Skin of body (tissue), 2 donors: ENCODE measurements around the gene FAM149A. TPM values are rescaled to one million over a fixed set of nuclear protein-coding genes. Genes with fewer than 3 reads are reported as not detected.

Source experiments
- DNase-seq: peaks from one replicate; lab custom pipeline; 2025; lab: John Stamatoyannopoulos, UW
- total RNA-seq: library from RNA; depleted of rRNA; stranded (reverse); fragments of >200 nt; gene quantifications from one replicate; pipeline ENCODE4 v1.2.3, GENCODE V29; 2014

The FAM149A gene
- 5.3 TPM for total RNA-seq

GRCh38 chr4:186104114-186104889, at the start of gene FAM149A:
Gene FAM149A, plus strand, starts transcription at chr4:186104704.
- DNase-seq, result no peak

DNA sequence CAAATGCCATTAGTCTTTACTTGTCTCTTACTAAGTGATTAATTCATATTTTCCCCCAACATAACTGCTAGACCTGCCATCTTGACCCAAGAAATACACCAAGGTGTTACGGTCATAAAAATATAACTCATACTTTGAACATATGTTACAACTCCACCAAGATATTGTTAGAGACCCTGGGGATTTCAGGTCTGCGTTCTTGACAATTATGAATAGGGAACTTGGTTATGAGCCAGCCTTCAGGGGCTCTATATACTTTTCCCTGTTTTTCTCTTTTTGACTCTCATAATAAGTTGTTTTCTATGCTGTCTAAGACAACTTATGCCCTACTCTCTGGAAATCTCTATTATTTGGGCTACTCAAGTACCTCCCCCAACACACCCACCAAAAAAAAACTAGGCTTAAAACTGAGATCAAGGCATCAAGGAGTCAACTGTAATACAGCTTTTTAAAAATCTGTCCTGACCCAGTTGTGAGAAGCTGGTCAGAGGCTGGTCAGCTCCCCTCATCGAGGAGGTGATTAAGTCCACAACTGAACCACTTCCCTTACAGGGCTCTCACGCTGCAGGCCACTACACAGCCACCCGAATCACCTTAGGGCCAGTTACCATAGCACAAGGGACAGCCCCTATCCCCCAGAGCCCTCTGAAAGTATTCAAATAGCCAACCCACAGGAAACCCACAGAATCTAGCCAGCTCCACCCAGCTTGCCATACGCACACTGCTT, 46.1 kb upstream of the FAM149A start:
- DNase-seq, result no peak

DNA sequence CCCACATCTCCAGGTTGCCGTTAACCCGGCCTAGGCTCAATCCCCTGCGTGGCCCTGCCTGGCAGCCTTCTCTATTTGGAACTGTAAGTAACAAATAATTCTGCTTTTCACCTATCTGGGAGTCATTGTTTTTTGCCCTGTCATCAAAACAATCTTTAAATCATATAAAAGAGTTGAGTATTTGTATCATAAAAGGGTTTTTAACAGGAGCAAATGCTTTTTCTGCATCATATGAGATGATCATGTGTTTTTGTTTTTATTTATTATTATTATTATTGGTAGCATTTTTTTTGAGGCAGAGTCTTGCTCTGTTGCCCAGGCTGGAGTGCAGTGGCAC, 45.6 kb upstream of the FAM149A start:
- no peak for DNase-seq

- DNase-seq, result no peak
These were observed 42.6 kb upstream of the FAM149A start for GRCh38 chr4:186061921-186062320.

DNA sequence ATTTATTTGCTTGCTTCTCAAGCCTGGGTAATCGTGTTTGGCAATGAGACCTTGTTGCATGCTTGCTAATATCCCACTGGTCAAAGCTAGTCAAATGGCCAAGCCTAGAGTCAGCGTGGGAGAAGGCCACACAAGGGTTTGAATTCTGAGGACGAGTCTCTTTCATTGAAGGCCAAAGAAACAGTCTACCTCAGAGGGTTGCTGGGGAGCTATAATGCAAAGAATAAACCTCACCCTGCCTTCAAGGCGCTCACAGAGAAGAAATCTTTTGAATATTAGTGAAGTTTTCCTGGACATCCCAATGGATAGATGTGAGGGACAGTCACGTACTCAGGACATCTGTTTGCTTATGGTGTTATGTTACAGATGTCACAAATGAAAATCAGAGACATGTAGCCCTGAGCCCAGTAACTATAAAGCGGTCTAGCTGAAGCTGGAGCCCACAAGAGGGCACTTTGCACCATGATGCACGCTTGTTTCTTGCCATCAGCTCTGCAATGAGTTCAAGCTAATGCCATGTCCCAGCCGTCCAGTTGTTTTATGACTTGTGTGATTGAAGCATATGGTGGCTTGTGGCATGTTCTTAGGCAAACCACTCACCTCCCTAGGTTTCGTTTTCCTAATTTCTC, 36.6 kb upstream of the FAM149A start:
- peak; percentile 26 for DNase-seq

DNA sequence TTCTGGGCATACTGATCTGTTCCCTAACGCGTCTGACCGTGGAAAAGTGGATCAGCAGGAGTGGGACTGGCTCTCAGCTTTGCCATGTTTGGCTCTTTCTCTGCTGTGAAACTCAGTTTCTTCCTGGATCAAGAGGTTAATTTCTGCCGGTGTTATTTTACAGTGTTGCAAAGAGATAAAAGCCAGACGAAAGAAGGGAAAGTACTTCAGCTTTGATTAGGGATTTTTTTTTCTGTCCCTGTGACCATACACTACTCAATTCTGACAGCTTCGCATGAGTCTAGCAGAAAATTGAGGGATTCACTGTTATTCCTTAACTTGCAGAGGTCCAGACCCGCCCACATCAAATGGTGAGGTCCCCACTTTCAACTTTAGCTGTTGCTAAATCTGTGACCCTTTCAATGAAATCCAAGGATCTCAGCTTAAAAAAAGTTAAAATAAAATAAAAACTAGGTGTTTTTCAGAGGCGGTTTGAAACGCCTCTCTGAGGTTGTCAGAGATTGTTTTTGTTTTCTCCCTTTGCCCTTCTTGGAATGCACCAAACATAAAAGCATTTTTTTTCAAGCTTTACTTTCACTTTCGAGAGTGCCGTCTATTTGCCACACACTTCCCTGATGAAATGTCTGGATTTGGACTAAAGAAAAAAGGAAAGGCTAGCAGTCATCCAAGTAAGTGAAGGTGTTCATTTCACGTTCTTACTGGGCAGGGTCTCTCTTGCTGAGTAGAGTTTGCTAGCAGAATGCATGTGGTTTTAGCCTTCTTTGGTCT, 35.7 kb upstream of the FAM149A start, which contains the start of gene TLR3:
TSS of gene TLR3 (plus strand) at position 576 of the 768 bp plus-strand sequence. CDS start 7,464 bp downstream, outside the sequence.
- DNase-seq, result no peak

DNA sequence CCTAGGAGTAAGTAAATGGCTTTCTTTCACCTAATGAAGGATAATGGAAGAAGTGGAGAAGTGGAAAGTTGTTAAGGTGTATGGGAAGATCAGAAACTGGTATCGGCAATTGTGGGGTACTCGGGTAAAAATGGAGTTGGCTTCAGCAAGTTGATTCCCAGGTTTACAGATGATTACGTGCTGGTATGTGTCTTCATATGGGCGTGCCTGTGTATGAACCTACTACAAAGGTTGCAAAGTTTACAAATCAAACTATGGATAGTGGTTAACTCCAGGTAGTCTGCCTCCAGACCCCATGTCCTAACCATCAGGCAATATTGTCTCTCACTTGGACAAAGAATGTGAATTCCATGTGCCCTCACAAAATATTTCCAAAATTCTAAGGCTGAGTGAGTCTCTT, 34.8 kb upstream of the FAM149A start:
- no peak for DNase-seq

DNA sequence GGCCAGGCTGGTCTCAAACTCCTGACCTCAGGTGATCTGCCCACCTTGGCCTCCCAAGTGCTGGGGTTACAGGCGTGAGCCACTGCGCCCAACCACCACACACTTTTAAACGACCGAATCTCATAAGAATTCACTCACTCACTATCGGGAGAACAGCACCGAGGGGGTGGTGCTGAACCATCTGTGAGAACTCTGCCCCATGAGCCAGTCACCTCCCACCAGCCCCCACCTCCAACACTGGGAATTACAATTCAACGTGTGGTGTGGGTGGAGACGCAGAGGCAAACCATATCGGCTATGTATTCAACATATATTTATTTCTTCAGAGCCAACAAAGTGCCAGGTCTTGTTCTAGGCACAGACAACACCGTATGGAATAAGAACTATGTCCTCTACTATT, 32.0 kb upstream of the FAM149A start:
- DNase-seq, result no peak

GRCh38 chr4:186074189-186074588, 30.3 kb upstream of the FAM149A start:
- DNase-seq, result no peak

GRCh38 chr4:186078981-186079638, 25.4 kb upstream of the FAM149A start:
- DNase-seq, result no peak

- no peak for DNase-seq
These were observed 24.8 kb upstream of the FAM149A start for GRCh38 chr4:186079694-186080093.

- no peak for DNase-seq
These were observed 23.2 kb upstream of the FAM149A start for GRCh38 chr4:186081202-186081807.

DNA sequence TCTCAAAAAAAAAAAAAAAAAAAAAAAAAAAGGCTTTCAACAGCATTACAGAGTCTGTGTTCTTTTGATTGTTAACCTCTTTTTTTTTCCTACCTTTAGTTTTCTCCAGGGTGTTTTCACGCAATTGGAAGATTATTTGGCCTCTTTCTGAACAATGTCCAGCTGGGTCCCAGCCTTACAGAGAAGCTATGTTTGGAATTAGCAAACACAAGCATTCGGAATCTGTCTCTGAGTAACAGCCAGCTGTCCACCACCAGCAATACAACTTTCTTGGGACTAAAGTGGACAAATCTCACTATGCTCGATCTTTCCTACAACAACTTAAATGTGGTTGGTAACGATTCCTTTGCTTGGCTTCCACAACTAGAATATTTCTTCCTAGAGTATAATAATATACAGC, 22.3 kb upstream of the FAM149A start:
- no peak for DNase-seq

DNA sequence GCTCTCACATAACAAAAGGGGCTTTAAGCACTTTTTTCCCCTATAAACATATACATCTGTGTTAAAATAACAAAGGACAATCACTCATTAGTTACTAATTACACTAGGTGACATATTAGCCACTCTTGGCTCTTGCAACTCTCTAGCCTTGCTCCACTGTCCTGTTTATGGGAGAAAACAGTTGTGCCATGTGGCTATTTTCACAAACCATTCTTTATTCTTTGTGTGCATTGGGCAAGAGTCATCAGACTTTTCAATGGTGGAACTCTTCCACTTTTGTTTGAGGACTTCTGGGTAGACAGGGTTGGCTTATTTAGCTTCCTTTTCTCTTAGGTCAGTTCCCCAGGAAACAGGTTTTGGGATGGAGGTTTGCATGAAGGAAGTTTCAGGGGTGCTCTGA, 16.0 kb upstream of the FAM149A start:
- DNase-seq, result no peak

DNA sequence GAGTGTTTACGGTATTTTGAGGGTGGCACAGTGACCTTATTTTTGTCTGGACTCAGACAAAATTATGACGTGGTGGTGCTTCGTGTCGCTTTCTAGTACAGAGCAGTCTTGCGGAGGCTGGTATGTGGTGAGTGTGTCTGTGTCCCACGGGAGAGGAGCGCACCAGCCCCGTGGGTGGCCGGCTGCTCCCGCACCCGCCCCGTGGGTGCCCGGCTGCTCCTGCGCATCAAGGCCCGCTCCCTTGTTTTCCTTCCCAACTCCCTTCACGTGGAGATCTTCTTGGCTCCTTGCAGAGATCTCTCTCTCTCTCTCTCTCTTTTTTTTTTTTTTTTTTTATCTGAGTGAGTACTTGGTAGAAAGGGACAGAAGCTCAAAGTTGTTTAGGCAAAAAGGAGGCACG, 12.2 kb upstream of the FAM149A start:
- DNase-seq, result no peak

DNA sequence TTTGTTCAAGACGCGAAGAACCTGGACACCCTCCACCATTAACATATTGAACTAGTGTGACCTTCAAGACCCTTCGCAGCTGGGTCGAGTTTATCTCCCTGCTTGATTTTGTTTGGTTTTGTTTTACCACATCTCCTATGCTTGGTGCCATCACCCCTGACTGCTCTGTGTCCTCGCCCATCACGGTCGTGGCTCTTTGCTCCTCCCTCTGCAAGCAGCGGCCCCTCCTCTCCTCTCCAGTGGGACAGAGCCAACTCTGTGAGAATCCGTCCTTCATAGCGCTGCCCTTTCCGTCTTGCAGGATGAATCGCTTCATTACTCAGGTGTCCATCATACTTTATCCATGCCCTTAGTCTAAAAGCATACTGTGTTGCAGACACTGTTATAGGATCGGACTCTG, 9.1 kb upstream of the FAM149A start:
- no peak for DNase-seq

- no peak for DNase-seq
These were observed 7.8 kb upstream of the FAM149A start for GRCh38 chr4:186096681-186097165.

DNA sequence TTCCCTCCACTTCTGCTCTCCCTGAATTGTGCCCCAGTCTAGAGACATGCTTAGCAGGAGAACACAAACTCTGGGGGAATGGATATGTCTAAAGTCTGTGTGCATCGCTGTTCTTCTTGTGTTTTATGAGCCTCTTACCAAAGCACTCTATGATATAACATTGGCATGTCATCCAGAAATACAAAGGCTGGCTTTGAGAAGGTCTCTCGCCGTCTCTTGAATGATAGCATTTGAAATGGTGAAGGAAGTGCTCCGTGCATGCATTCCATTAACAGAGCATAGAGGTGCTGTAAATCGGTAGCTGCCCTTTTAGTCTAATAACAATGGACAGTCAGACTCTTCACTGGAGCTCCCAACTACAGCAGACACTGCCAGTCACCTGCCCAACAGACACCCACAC, 7.1 kb upstream of the FAM149A start:
- no peak for DNase-seq

DNA sequence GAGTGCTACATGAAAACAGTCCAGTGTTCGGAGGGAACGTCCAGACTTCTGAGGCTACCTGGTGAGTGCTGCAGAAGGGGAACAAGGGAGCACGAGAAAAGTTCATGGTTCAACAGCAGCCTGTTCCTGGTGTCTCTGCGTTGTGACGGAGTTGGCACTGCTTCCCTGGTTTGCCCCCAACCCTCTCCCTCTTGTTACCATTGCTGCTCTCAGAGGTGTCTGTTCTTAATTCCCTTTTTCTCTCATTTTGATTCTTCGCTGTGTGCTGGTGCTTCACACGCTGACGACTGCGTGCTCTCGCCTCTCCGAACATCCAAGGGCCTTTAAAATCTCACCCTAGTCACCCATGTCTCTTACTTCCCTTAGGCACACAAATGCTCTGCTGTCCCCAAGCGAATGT, 1.6 kb upstream of the FAM149A start:
- DNase-seq, result no peak

- no peak for DNase-seq
These were observed 564 bp downstream of the FAM149A start for GRCh38 chr4:186104890-186105646.
